ENCODE measurements around the gene MPRIP. TPM values are rescaled to one million over a fixed set of nuclear protein-coding genes. Genes with fewer than 3 reads are reported as not detected.
"Not testable (repeated sequence)": the region's sequence is repeated elsewhere in the genome, so short reads cannot be mapped to it uniquely, and the experiment has no call there.

The MPRIP gene
- total RNA-seq, 1 donor from 2014 or later, result 144 TPM

DNA sequence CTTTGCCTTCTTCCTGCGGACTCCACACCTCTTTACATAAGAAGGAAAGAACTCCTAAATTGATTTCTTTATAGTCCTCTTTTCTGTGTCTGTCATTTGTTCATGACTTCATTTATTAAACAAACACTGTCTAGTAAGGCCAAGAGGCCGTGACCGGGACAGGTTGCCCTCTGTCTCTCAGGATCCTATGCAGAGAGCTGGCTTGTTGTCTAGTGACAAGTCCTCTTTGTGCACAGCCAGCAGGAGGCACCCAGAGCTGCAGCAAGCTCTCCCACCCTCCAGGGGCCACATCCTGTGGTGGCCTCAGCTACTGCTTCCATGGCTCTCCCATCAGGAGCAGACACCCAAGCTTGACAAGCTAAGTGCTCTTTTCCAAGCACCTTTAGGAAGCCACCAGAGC lies 113.3 kb downstream of the MPRIP start:
- Mint-ChIP-seq H3K4me1 (ENCODE audit: low read depth) (peaks cover 31% of the 10 kb centered on the region), H3K36me3 (ENCODE audit: low read depth) (peaks cover 65% of the 10 kb centered on the region), H3K27ac (no peak overlapping the region), H3K9me3 (no peaks in the 10 kb centered on the region), H3K4me3 (ENCODE audit: low read depth) (no peak overlapping the region), H3K27me3 (ENCODE audit: low read depth) (no peaks in the 10 kb centered on the region)
- no peak for DNase-seq (ENCODE audit: low spot score)
- intact Hi-C loops (cut with micrococcal nuclease), result no loop called here

DNA sequence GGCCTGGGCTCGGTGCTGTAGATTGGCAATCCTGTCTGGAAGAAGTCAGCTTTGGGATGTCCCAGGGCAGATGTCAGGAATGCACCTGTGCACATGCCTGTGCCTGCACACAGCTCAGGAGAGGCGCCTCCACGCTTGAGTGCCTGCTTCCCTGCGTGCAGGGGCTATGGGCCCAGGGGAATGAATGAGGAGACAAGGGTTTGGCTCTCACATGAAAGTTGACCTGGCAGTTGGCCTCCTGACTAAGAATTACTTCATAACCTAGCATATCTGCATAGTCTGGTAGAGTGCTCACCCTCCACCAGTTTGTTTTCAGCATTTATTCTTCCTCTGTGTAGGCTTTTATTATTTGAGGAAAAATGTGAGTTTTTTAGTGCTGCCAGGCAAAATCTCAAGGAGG lies 113.8 kb downstream of the MPRIP start:
- no peak for DNase-seq (ENCODE audit: low spot score)
- peaks cover 62% of the 10 kb centered on the region for H3K36me3 Mint-ChIP-seq (ENCODE audit: low read depth)
- peaks cover 30% of the 10 kb centered on the region for H3K4me1 Mint-ChIP-seq (ENCODE audit: low read depth)

GRCh38 chr17:17156511-17156910 lies 114.3 kb downstream of the MPRIP start:
- Mint-ChIP-seq H3K27ac (no peak overlapping the region), H3K4me3 (ENCODE audit: low read depth) (no peak overlapping the region), H3K27me3 (ENCODE audit: low read depth) (no peaks in the 10 kb centered on the region), H3K4me1 (ENCODE audit: low read depth) (peaks cover 27% of the 10 kb centered on the region), H3K36me3 (ENCODE audit: low read depth) (peaks cover 59% of the 10 kb centered on the region), H3K9me3 (no peaks in the 10 kb centered on the region)
- no peak for DNase-seq (ENCODE audit: low spot score)
- intact Hi-C loops (cut with micrococcal nuclease), result no loop called here

More for the DNA sequence above, 113.8 kb downstream of the MPRIP start:
- Mint-ChIP-seq H3K9me3 (no peaks in the 10 kb centered on the region), H3K27ac (no peak overlapping the region), H3K27me3 (ENCODE audit: low read depth) (no peaks in the 10 kb centered on the region), H3K4me3 (ENCODE audit: low read depth) (no peak overlapping the region)
- intact Hi-C loops (cut with micrococcal nuclease), result no loop called here

DNA sequence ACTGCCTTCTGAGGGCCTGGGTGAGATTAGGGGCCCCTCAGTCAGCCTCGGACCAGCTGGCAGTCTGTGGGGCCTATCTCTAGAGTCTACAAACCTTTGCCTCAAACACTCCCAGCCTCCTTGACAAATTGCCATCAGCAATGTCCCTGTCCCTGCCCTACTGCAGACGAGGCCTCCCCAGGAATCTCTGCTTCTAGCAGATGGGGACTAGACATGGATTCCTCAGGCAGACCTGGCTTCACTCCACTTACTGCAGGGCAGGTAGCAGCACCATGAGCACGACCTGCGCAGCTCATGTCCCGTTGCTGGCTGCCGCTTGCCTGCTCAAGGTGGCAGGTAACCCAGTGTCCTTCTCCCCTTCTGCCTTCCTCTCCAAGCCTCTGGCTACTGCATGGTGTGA lies 114.8 kb downstream of the MPRIP start:
- no peak overlapping the region for H3K4me3 Mint-ChIP-seq (ENCODE audit: low read depth)
- peak overlapping the region; percentile 24 for H3K27ac Mint-ChIP-seq
- no peak for DNase-seq (ENCODE audit: low spot score)
- H3K4me1 Mint-ChIP-seq (ENCODE audit: low read depth), result peaks cover 24% of the 10 kb centered on the region
- H3K27me3 Mint-ChIP-seq (ENCODE audit: low read depth), result no peaks in the 10 kb centered on the region
- intact Hi-C loops (cut with micrococcal nuclease), result no loop called here
- H3K9me3 Mint-ChIP-seq, result no peaks in the 10 kb centered on the region
- peaks cover 56% of the 10 kb centered on the region for H3K36me3 Mint-ChIP-seq (ENCODE audit: low read depth)

GRCh38 chr17:17158506-17158905 lies 116.2 kb downstream of the MPRIP start:
- DNase-seq (ENCODE audit: low spot score); H3K27me3 Mint-ChIP-seq (ENCODE audit: low read depth); H3K9me3 Mint-ChIP-seq; H3K27ac Mint-ChIP-seq; H3K4me3 Mint-ChIP-seq (ENCODE audit: low read depth); intact Hi-C loops (cut with micrococcal nuclease): not testable (repeated sequence)
- peaks cover 49% of the 10 kb centered on the region for H3K36me3 Mint-ChIP-seq (ENCODE audit: low read depth)
- peaks cover 18% of the 10 kb centered on the region for H3K4me1 Mint-ChIP-seq (ENCODE audit: low read depth)

DNA sequence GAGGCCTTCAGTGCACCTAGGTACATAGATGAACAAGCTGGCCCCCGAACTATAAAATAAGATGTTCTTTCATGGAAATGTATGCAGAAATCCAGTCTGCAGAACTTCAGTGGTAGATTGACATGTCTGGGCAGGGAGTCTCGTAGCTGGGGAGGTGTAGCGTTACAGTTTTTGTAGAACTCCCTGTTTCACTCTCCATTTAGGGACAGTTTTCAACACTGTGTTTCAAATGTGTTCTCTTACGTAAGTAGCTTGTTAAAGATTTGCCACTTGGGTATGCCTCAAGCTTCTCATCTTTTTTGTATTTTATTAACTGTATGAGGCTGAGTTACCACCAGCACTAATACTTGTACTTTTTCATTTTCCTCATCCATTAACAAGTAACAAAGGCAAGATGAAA lies 117.3 kb downstream of the MPRIP start:
- H3K27me3 Mint-ChIP-seq (ENCODE audit: low read depth), result no peaks in the 10 kb centered on the region
- peaks cover 42% of the 10 kb centered on the region for H3K36me3 Mint-ChIP-seq (ENCODE audit: low read depth)
- DNase-seq (ENCODE audit: low spot score), result no peak
- no peaks in the 10 kb centered on the region for H3K9me3 Mint-ChIP-seq
- peaks cover 9% of the 10 kb centered on the region for H3K4me1 Mint-ChIP-seq (ENCODE audit: low read depth)
- no peak overlapping the region for H3K4me3 Mint-ChIP-seq (ENCODE audit: low read depth)
- intact Hi-C loops (cut with micrococcal nuclease), result no loop called here
- H3K27ac Mint-ChIP-seq, result no peak overlapping the region

DNA sequence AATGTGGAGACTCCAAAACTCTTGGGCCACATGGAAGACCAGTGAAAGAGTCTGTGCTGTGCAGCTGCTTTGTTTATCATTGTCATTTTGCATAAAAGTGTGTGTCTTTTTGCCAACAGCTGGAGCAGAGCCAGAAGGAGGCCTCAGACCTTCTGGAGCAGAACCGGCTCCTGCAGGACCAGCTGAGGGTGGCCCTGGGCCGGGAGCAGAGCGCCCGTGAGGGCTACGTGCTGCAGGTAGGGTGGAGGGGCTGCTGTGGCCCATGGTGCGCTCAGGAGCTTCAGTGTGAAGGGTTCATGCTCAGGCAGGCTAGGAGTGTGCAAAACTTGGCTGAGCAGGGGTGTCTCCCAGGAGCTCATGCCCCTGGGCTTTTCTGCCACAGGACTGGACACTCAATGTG lies 118.9 kb downstream of the MPRIP start:
- no peak for DNase-seq (ENCODE audit: low spot score)
- no peak overlapping the region for H3K27ac Mint-ChIP-seq
- H3K4me1 Mint-ChIP-seq (ENCODE audit: low read depth), result no peaks in the 10 kb centered on the region
- H3K36me3 Mint-ChIP-seq (ENCODE audit: low read depth), result peaks cover 43% of the 10 kb centered on the region
- no peak overlapping the region for H3K4me3 Mint-ChIP-seq (ENCODE audit: low read depth)
- no peaks in the 10 kb centered on the region for H3K27me3 Mint-ChIP-seq (ENCODE audit: low read depth)
- no peaks in the 10 kb centered on the region for H3K9me3 Mint-ChIP-seq
- intact Hi-C loops (cut with micrococcal nuclease), result no loop called here

DNA sequence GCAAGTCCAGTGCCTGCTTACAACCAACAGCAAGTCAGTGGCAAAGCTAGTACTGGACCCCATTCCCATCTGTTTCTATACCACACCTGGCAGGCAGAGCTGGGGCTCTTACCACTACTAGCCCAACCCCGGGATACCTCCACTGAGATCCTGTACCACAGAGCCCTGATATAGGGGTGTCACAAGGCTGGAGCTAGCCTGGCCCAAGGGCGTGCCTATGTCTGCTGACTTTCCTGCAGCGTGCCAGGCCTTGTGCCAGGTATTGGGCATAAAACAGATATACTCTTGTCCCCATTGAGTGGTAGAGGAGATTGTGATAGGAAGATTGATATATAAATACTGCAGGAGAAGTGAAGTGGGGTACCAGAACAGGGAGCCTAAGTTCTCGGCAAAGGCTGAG lies 119.5 kb downstream of the MPRIP start:
- no peaks in the 10 kb centered on the region for H3K4me1 Mint-ChIP-seq (ENCODE audit: low read depth)
- peaks cover 43% of the 10 kb centered on the region for H3K36me3 Mint-ChIP-seq (ENCODE audit: low read depth)
- H3K27ac Mint-ChIP-seq, result no peak overlapping the region
- intact Hi-C loops (cut with micrococcal nuclease), result no loop called here
- no peaks in the 10 kb centered on the region for H3K27me3 Mint-ChIP-seq (ENCODE audit: low read depth)
- no peak overlapping the region for H3K4me3 Mint-ChIP-seq (ENCODE audit: low read depth)
- no peak for DNase-seq (ENCODE audit: low spot score)
- H3K9me3 Mint-ChIP-seq, result no peaks in the 10 kb centered on the region

DNA sequence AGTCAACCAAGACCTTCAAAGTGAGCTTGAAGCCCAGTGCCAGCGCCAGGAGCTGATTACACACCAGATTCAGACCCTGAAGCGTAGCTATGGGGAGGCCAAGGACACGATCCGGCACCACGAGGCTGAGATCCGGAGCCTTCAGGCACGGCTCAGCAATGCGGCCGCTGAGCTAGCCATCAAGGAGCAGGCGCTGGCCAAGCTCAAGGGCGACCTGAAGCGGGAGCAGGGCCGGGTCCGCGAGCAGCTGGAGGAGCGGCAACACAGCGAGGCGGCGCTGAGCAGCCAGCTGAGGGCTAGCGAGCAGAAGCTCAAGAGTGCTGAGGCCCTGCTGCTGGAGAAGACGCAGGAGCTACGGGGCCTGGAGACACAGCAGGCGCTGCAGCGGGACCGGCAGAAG lies 121.9 kb downstream of the MPRIP start:
- H3K4me3 Mint-ChIP-seq (ENCODE audit: low read depth), result no peak overlapping the region

DNA sequence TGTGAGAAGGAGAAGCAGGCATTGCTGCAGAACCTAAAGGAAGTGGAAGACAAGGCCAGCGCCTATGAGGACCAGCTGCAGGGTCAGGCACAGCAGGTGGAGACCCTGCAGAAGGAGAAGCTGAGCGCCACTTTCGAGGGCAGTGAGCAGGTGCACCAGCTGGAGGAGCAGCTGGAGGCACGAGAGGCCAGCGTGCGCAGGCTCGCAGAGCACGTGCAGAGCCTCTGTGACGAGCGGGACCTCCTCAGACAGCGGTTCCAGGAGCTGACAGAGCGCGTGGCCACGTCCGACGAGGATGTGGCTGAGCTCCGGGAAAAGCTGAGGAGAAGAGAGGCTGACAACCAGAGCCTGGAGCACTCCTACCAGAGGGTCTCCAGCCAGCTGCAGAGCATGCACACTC lies 122.4 kb downstream of the MPRIP start:
- Mint-ChIP-seq H3K4me3 (ENCODE audit: low read depth) (no peak overlapping the region), H3K27ac (no peak overlapping the region), H3K27me3 (ENCODE audit: low read depth) (no peaks in the 10 kb centered on the region), H3K36me3 (ENCODE audit: low read depth) (peaks cover 41% of the 10 kb centered on the region), H3K4me1 (ENCODE audit: low read depth) (peaks cover 6% of the 10 kb centered on the region), H3K9me3 (no peaks in the 10 kb centered on the region)
- intact Hi-C loops (cut with micrococcal nuclease), result no loop called here
- no peak for DNase-seq (ENCODE audit: low spot score)

More for the DNA sequence above, 121.9 kb downstream of the MPRIP start:
- intact Hi-C loops (cut with micrococcal nuclease), result no loop called here
- DNase-seq (ENCODE audit: low spot score), result no peak
- Mint-ChIP-seq H3K27ac (no peak overlapping the region), H3K27me3 (ENCODE audit: low read depth) (no peaks in the 10 kb centered on the region), H3K36me3 (ENCODE audit: low read depth) (peaks cover 41% of the 10 kb centered on the region), H3K4me1 (ENCODE audit: low read depth) (peaks cover 5% of the 10 kb centered on the region), H3K9me3 (no peaks in the 10 kb centered on the region)

DNA sequence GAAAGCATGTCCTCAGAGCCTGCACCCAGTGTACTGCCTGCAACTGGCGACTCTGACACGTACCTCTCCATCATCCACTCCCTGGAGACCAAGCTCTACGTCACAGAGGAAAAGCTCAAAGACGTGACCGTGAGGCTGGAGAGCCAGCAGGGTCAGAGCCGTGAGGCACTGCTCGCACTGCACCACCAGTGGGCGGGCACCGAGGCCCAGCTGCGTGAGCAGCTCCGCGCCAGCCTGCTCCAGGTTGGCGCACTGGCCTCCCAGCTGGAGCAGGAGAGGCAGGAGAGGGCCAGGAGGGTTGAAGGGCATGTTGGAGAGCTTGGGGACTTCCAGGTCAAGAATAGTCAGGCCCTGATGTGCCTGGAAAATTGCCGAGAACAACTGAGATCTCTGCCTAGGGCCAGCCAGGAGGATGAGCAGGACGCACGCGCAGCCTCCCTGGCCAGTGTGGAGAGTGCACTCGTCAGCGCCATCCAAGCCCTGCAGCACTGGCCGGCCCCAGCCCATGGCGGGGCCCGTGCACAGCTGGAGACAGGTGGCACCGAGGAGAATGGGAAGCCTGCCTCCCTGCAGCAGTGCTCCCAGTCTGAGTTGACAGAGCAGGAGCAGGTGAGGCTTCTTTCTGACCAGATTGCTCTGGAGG lies 123.5 kb downstream of the MPRIP start:
- H3K27me3 Mint-ChIP-seq (ENCODE audit: low read depth), result no peaks in the 10 kb centered on the region
- H3K36me3 Mint-ChIP-seq (ENCODE audit: low read depth), result peaks cover 37% of the 10 kb centered on the region
- intact Hi-C loops (cut with micrococcal nuclease), result no loop called here
- no peaks in the 10 kb centered on the region for H3K9me3 Mint-ChIP-seq
- H3K27ac Mint-ChIP-seq, result no peak overlapping the region
- no peak for DNase-seq (ENCODE audit: low spot score)
- H3K4me1 Mint-ChIP-seq (ENCODE audit: low read depth), result peaks cover 7% of the 10 kb centered on the region
- no peak overlapping the region for H3K4me3 Mint-ChIP-seq (ENCODE audit: low read depth)

GRCh38 chr17:17166446-17166845 lies 124.2 kb downstream of the MPRIP start:
- H3K36me3 Mint-ChIP-seq (ENCODE audit: low read depth), result peaks cover 36% of the 10 kb centered on the region
- DNase-seq (ENCODE audit: low spot score), result no peak
- H3K4me3 Mint-ChIP-seq (ENCODE audit: low read depth), result no peak overlapping the region
- peaks cover 9% of the 10 kb centered on the region for H3K4me1 Mint-ChIP-seq (ENCODE audit: low read depth)
- no peaks in the 10 kb centered on the region for H3K9me3 Mint-ChIP-seq
- H3K27ac Mint-ChIP-seq, result no peak overlapping the region
- no peaks in the 10 kb centered on the region for H3K27me3 Mint-ChIP-seq (ENCODE audit: low read depth)
- intact Hi-C loops (cut with micrococcal nuclease), result no loop called here

DNA sequence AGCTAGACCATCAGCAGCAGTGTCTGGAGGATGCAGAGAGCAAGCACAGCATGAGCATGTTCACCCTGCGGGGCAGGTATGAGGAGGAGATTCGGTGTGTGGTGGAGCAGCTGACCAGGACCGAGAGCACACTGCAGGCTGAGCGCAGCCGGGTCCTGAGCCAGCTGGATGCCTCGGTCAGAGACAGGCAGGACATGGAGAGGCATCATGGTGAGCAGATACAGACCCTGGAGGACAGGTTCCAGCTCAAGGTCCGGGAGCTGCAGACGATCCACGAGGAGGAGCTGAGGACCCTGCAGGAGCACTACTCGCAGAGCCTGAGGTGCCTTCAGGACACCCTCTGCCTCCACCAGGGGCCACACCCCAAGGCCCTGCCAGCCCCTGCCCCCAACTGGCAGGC lies 125.1 kb downstream of the MPRIP start:
- no peak overlapping the region for H3K27ac Mint-ChIP-seq
- no peaks in the 10 kb centered on the region for H3K27me3 Mint-ChIP-seq (ENCODE audit: low read depth)
- no peaks in the 10 kb centered on the region for H3K9me3 Mint-ChIP-seq
- no peak overlapping the region for H3K4me3 Mint-ChIP-seq (ENCODE audit: low read depth)
- DNase-seq (ENCODE audit: low spot score), result no peak
- intact Hi-C loops (cut with micrococcal nuclease), result no loop called here
- peaks cover 41% of the 10 kb centered on the region for H3K36me3 Mint-ChIP-seq (ENCODE audit: low read depth)
- peaks cover 10% of the 10 kb centered on the region for H3K4me1 Mint-ChIP-seq (ENCODE audit: low read depth)

- no peaks in the 10 kb centered on the region for H3K9me3 Mint-ChIP-seq
Measured at GRCh38 chr17:17167986-17168385, 125.7 kb downstream of the MPRIP start.

More at GRCh38 chr17:17167986-17168385, 125.7 kb downstream of the MPRIP start:
- Mint-ChIP-seq H3K36me3 (ENCODE audit: low read depth) (peaks cover 44% of the 10 kb centered on the region), H3K27me3 (ENCODE audit: low read depth) (no peaks in the 10 kb centered on the region), H3K4me3 (ENCODE audit: low read depth) (no peak overlapping the region), H3K27ac (no peak overlapping the region), H3K4me1 (ENCODE audit: low read depth) (peaks cover 15% of the 10 kb centered on the region)
- DNase-seq (ENCODE audit: low spot score), result no peak
- intact Hi-C loops (cut with micrococcal nuclease), result no loop called here
